Testis (tissue), 3 donors: ENCODE results near the gene SLC6A6. TPM values are rescaled to one million over a fixed set of nuclear protein-coding genes. Genes with fewer than 3 reads are reported as not detected.

Experiments used
- DNase-seq: peaks from one replicate; pipeline ENCODE4 v3.0.0-alpha.2; 2019
- H3K27ac ChIP-seq, 2 donors: fragments of 200-600 bp; sonication (generic); one replicate each; pipeline ENCODE4 v1.5.1; 2019
- H3K27me3 ChIP-seq: fragments of 200-600 bp; sonication (generic); one replicate; pipeline ENCODE4 v1.5.1; 2019
- H3K36me3 ChIP-seq: fragments of 200-600 bp; sonication (generic); one replicate; pipeline ENCODE4 v1.5.1; 2017; ENCODE audit warnings: low read depth; ENCODE audit errors: missing control alignments
- H3K4me1 ChIP-seq: fragments of 200-600 bp; sonication (generic); one replicate; pipeline ENCODE4 v1.5.1; 2019
- H3K4me3 ChIP-seq, 2 donors: fragments of 200-600 bp; sonication (generic); one replicate each; pipeline ENCODE4 v1.5.1; 2017 to 2019
- H3K9me3 ChIP-seq: fragments of 200-600 bp; sonication (generic); one replicate; pipeline ENCODE4 v1.5.1; 2017
- CTCF ChIP-seq, 3 experiments: fragments of 450-650 bp in 2 of 3; fragments of 200-600 bp in 1 of 3; sonication (generic) in 1 of 3; IDR thresholded peaks; one replicate each; pipeline ENCODE4 v1.5.1; 2016 to 2019; ENCODE audit warnings: antibody characterized with exemption in 3 of 3, mild to moderate bottlenecking in 2 of 3, moderate library complexity in 1 of 3
- POLR2A ChIP-seq: fragments of 450-650 bp; IDR thresholded peaks from one replicate; pipeline ENCODE4 v1.6.1; 2017; ENCODE audit warnings: antibody characterized with exemption, mild to moderate bottlenecking, moderate library complexity
- WGBS, 2 donors: methylation state at CpG; one replicate each; pipeline ENCODE4 v1.1.5; 2018; 5-methylcytosine and 5-hydroxymethylcytosine counted together
- intact Hi-C: fragments of 100-400 bp; cut with DNase I; formaldehyde crosslinking; loops from one replicate; pipeline ENCODE4 v1.15.1; 2023; ENCODE audit warnings: low total_unique reads
- polyA plus RNA-seq: library from polyadenylated mRNA; stranded (reverse); fragments of 350-450 nt; fragmentation: Illumina TruSeq; extraction: RNeasy Lipid Tissue Mini Kit (QIAGEN cat#74804); gene quantifications from one replicate; pipeline ENCODE4 v1.2.3, GENCODE V29; 2014; ENCODE audit warnings: low read depth, low replicate concordance; ENCODE audit not compliant: insufficient read depth
- total RNA-seq, 2 donors: library from RNA; depleted of rRNA; stranded (reverse); fragments of >200 nt; gene quantifications; one replicate each; pipeline ENCODE4 v1.2.3, GENCODE V29; 2016

Gene SLC6A6
- total and polyA plus RNA-seq, 3 donors from 2014 or later, result 9.7 to 14.9 (median 13.7) TPM

GRCh38 chr3:14503033-14503705, 100.8 kb downstream of the SLC6A6 start:
- H3K27me3 ChIP-seq, result no peaks in the 10 kb centered on the region
- 96 to 97% methylated on average over 12 of the region's 12 CpGs for WGBS, 2 donors
- no peaks in the 10 kb centered on the region for H3K4me1 ChIP-seq
- no peak overlapping the region for H3K27ac ChIP-seq
- H3K36me3 ChIP-seq, result no peaks in the 10 kb centered on the region
- intact Hi-C loops, result no loop called here
- H3K4me3 ChIP-seq, result no peak overlapping the region
- no peak for TF ChIP-seq POLR2A
- TF ChIP-seq CTCF (IDR thresholded peaks at IDR 0.05), result no peak
- DNase-seq, result no peak
- H3K9me3 ChIP-seq, result no peaks in the 10 kb centered on the region

GRCh38 chr3:14503706-14504065, 101.3 kb downstream of the SLC6A6 start:
- no peaks in the 10 kb centered on the region for H3K27me3 ChIP-seq
- DNase-seq, result no peak
- no peak overlapping the region for H3K4me3 ChIP-seq
- H3K9me3 ChIP-seq, result no peaks in the 10 kb centered on the region
- H3K36me3 ChIP-seq, result no peaks in the 10 kb centered on the region
- TF ChIP-seq POLR2A (no peak), CTCF (IDR thresholded peaks at IDR 0.05) (no peak)
- H3K27ac ChIP-seq, result no peak overlapping the region
- 94% methylated on average over 20 of the region's 20 CpGs for WGBS, 2 donors
- intact Hi-C loops, result no loop called here
- H3K4me1 ChIP-seq, result no peaks in the 10 kb centered on the region

- Histone ChIP-seq H3K27ac (no peak overlapping the region), H3K36me3 (no peaks in the 10 kb centered on the region), H3K4me3 (no peak overlapping the region), H3K27me3 (no peaks in the 10 kb centered on the region), H3K4me1 (peaks cover 4% of the 10 kb centered on the region), H3K9me3 (no peaks in the 10 kb centered on the region)
- 89 to 95% methylated on average over 15 to 22 of the region's 22 CpGs for WGBS, 2 donors
- no peak for TF ChIP-seq POLR2A
- TF ChIP-seq CTCF (IDR thresholded peaks at IDR 0.05), result no peak
- intact Hi-C loops, result no loop called here
- no peak for DNase-seq
These were observed 102.8 kb downstream of the SLC6A6 start for GRCh38 chr3:14505001-14505802.

GRCh38 chr3:14505803-14506500, 103.5 kb downstream of the SLC6A6 start:
- DNase-seq, result no peak

More at GRCh38 chr3:14505803-14506500, 103.5 kb downstream of the SLC6A6 start:
- intact Hi-C loops, result no loop called here
- TF ChIP-seq CTCF (IDR thresholded peaks at IDR 0.05) (no peak), POLR2A (no peak)
- no peak overlapping the region for H3K4me3 ChIP-seq
- H3K27me3 ChIP-seq, result no peaks in the 10 kb centered on the region
- no peaks in the 10 kb centered on the region for H3K36me3 ChIP-seq
- 83 to 94% methylated on average over 6 to 16 of the region's 16 CpGs for WGBS, 2 donors
- H3K4me1 ChIP-seq, result peaks cover 4% of the 10 kb centered on the region
- no peak overlapping the region for H3K27ac ChIP-seq
- no peaks in the 10 kb centered on the region for H3K9me3 ChIP-seq
